Hippocampal formation (tissue), 2 donors: Measurements from ENCODE around the gene NIT2.

ENCODE experiments used
- DNase-seq, 2 donors: peaks; one replicate each; lab custom pipeline; 2025; lab: John Stamatoyannopoulos, UW

Gene NIT2

DNA sequence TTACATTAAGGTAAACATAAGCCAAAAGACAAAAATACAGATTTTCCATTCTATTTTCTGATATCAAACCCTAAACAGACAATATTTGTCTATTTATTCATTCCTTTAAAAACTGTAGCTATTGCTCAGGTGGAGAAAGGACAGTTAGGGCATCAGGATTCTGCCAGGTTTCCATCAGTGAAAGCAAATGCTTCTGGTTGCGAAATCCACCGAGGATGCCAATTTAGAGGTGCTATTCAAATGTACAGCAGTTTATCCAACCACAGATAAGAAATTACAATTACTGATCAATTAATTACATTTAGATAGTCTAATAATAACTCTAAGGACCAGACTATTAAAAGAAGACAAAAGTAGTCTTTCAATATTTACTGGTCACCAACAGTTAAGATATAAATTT, 62.4 kb downstream of the NIT2 start:
- no peak for DNase-seq

DNA sequence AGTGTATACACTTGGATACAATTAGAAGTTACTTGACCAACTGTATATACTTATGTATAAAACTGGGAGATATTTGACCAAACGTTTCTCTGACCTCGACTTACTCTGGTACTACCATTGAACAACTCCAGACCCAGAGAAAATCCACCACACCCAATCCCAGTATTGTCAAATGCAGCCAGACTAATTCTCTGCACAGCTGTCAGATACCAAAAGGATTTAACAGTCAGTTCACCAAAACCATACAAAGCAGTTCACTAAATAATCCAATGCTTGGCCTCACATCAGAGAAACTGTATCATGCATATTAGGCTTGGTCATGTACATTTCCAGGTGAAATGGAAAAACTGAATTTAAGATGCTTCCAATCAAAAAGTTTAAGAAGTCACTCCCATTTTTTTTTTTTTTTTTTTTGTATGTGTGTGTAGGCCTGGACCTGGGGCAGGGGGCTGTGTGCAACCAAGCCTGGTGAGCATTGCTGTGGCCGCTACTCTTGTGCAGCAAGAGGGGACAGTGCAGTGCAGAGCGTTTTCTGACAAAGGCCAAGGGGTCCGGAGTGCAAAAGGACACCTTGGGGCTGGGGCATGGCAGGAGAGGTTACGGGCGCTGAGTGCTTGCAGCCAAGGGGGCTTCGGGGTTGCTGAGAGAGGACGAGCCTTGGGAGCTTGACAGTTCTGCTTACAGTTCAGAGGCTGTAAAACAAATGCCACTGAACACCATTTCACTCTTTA, 64.9 kb downstream of the NIT2 start:
- DNase-seq = no peak

DNA sequence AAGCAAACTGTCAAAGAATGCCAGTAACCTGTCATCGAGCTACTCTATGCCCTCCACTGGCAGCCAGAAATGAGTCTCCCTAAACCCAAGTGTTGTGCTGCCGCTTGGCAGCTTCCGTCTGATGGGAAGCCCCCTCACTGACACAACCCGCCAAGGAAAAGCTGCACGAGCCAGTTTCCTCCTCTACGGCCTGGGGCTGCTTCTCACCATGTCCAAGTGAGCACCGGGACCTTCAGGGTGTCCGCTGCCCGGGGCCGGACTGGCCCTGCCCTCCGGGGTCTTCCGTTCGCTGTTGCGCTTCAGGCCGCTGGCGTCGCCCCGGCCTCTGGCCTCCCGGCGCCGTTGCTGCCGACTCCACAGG, 65.8 kb downstream of the NIT2 start:
- DNase-seq = no peak

DNA sequence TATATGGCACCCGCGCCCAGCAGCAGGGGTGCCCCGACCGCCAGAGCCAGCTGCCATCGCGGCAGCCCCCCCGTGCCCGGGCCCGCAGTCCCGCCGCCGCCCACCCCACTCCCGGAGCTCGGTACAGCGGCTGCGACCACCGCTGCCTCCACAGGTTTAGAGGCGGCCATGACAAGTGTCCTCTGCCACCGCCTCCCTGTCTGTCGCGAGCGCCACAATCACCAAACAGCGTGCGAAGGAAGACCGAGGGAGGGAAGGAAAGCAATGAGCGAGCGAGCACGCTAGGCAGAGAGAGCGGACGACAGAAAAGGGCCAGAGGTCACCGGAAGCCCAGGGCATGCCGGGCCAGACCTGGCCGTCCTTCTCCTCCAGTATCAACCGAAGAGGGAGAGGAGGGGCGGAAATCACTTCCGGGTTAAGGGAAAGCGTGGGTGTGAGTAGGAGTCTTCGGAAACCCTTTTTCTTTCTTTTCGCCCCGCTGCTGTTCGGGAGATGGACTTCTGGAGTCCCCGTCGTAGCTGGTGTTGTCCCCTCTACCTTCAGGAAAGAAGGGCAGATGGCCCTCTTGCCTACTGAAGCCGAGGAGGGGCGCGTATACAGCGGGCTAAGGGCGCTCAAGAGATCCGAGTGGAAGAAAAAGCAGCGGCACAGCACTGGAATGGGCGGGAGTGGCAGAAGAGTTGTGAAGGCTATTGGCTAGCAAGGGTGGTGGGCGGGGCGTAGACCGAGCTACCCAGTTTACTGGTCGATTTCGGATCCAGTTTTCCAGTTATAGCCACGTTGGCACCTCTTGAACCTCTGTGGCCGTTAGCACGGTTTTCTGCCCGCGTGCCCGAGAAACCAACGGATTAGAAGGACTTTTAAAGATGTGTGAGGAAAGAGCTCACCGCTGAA, 66.5 kb downstream of the NIT2 start, which contains the start of the genes LNP1 and TOMM70:
Gene LNP1, plus strand, starts transcription at position 760 of the 894 bp plus-strand sequence. CDS start 28,191 bp downstream, outside the sequence.
Gene TOMM70, minus strand, starts transcription at position 310 of the 894 bp plus-strand sequence. Its CDS starts 140 bp downstream, at position 170.
- DNase-seq = peak; percentile 96 to 98

DNA sequence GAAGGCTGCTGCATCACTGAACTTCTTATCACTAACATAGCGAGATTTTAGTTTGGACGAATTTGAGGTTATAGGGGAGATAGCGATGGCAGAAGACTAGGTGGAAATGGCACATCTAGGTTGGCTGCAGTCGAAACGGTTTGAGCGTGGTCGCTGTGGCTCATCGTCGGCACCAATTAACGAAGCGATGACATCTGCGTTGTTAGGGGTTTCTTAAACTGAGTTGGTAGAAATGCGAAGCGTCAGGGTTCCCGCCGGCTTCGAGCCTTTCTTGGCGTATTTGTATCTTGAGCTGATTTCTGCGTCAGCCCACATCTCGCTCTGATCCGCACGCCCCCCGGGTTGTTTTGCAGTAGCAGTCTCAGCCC, 67.1 kb downstream of the NIT2 start:
- peak in 1 of 2 donors; percentile 79 for DNase-seq

DNA sequence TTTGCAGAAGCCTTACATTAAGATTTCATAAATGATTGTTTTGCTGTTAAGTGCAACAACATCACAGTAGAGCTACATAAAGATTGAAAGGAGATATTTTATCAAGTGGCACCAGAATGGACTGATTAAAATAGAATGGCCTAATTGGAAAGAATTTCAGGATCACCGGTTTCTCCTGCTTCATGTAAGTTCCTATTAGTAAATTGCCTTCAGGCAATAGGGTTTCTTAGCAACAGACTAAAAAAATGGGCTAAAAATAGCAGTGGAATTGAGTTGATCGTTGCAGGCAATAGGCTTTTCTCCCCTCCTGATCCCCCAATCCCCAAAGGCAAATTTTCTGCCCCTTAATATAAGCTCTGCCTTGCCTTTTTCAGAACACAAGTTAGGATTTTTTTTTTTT, 67.7 kb downstream of the NIT2 start:
- DNase-seq = no peak

DNA sequence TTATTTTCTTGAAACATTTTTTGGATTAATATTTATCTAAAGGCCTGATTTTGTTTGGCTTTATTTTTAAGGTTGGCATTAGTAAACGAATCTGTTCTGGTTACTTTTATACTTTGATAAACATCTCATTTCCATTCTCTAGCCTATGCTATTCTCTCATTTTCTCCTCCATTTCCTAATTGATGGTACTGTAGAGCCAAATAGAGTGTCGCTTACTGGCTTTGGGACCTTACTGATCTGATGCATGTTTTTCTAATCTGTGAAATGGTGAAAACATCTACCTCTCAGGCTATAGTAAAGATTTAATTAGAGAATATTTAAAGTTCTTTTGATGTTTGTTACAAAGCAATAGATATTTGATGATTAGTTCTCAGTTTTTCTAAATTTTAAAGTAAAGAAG, 68.3 kb downstream of the NIT2 start:
- DNase-seq = no peak

DNA sequence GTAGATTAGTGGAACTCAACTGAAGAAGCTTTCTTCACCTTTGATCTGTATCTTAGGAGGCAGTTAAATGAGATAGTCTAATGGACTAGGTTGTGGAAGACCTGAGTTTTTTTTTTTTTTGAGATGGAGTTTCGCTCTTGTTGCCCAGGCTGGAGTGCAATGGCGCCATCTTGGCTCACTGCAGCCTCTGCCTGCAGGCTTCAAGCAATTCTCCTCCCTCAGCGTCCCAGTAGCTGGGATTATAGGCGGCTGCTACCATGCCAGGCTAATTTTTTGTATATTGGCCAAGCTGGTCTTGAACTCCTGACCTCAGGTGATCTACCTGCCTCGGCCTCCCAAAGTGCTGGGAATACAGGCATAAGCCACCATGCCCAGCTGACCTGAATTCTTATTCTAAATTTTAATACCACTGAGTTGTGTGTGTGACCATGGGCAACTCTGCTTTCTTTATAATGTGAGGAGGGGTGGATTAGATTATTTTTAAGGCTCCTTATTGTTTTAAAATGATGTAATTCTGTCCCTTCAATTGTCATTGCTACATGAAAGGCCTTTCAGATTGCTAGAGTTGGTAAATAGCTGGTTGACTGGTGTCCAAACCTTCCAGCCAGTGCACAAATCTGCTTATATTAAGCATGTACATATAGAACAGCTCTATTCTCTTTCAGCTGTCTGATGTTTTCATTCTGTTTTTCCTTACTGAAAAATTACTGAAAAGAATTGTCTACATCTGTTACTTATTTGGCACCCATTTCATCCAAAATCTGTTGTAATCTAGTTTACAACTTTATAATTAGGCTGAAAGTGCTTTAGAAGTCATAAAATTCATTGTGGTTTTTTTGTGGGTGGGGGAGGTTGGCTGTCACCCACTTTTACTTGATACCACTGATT, 69.0 kb downstream of the NIT2 start:
- no peak for DNase-seq

DNA sequence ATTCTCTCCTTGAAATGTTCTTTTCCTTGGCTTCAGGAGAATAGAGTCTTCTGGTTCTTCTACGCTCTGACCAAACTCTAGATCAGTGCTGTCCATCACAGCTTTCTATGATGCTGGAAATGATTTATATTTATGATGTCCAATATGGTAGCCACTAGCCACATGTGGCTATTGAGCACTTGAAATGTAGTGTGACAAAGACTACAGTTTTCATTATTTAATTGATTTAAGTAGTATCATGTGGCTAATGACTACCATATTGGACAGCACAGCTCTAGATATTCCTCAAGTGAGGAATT, 69.6 kb downstream of the NIT2 start:
- DNase-seq = no peak

DNA sequence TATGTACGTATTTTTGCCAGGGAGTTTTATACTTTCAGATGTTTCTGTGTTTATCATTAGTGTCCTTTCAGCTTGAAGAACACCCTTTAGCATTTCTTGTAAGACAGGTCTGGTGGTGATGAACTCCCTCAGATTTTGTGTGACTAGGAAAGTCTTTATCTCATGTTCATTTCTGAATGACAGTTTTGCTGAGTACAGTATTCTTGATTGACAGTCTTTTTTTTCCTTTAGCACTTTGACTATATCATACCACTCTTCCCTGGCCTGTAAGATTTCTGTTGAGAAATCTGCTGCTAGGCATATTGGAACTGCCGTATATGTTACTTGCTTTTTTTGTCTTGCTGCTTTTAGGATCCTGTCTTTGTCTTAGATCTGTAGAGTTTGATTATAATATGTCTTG, 72.6 kb downstream of the NIT2 start:
- DNase-seq = no peak

DNA sequence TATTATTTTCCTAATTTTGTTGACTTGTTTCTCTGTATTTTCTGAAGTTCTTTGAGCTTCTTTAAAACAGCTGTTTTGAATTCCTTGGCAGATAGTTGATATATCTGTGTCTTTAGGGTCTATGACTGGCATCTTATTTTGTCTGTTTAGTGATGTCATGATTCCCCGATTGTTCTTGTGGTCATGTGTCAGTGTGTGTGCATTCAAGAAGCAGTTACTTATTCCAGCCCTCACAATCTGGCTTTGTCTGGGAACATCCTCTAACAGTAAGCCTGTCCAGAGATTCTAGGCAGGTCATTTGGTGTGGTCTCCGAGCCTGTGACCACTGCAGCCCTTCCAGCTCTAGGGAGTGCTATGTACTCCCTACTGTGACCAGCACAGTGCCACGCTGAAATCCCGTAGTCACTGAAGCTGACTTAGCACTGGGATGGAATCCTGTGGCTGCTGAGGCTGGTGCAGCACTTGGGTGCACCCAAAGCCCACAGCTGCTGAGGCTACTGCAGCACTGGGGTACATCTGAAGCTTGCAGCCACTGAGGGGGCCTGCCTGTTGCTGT, 73.5 kb downstream of the NIT2 start:
- DNase-seq = no peak
